Stimulated activated CD8-positive, alpha-beta memory T cell treated with anti-CD3 and anti-CD28 coated beads, Interleukin-4, amount 100 ng/mL, for 48 hours (primary cell): ENCODE measurements around the gene IFNA21.
"Not testable (repeated sequence)": the region's sequence is repeated elsewhere in the genome, so short reads cannot be mapped to it uniquely, and the experiment has no call there.

Source experiments
- DNase-seq: peaks from one replicate; pipeline ENCODE4 v3.0.0-alpha.2; 2020

IFNA21 gene

DNA sequence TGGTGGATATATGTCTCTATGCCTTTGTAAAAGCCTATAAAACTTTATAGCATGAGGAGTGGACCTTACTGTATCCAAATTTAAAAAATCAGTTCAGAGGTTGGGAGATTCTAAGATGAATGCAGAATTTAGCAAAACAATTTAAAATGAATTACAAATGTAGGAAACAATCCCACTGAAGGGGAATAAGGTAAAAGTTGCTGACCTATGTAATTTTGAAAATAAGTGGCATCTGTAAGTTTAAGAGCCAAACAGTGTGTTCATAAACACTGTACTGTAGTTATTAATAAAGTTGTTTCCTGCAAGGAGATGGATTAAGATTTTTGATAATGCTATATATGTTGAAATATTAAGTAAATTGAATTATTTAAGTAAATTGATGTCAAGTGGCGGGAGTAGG lies 29.4 kb downstream of the IFNA21 start:
- DNase-seq, result no peak

DNA sequence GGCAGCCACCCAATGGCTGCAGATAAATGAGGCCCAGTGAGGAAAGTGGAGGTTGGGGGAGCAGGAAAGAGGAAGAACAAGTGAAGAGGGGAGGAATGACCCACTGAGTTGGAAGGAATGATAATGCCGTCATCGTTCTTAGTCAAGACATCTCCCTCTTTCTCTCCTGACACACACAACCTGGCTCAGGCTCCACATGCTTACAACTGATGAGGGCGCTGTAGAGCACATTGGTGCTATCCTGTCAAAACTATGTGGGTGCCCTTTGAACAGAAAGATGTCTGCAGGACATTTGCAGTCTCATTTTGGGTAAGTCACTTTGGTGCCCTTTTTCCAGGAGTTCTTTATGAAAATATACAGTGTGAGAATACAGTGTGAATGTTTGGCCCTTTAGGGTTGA lies 30.7 kb downstream of the IFNA21 start:
- no peak for DNase-seq

DNA sequence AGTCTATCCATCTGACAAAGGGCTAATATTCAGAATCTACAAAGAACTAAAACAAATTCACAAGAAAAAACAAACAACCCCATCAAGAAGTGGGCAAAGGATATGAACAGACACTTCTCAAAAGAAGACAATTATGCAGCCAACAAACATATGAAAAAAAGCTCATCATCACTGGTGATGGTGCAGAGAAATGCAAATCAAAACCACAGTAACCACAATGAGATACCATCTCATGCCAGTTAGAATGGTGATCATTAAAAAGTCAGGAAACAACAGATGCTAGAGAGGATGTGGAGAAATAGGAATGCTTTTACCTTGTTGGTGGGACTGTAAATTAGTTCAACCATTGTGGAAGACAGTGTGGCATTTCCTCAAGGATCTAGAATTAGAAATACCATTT lies 38.3 kb downstream of the IFNA21 start:
- not testable (repeated sequence) for DNase-seq

- DNase-seq, result no peak
Measured at GRCh38 chr9:21121595-21122251, 44.7 kb downstream of the IFNA21 start.

GRCh38 chr9:21121079-21121478 lies 45.4 kb downstream of the IFNA21 start:
- DNase-seq, result no peak

DNA sequence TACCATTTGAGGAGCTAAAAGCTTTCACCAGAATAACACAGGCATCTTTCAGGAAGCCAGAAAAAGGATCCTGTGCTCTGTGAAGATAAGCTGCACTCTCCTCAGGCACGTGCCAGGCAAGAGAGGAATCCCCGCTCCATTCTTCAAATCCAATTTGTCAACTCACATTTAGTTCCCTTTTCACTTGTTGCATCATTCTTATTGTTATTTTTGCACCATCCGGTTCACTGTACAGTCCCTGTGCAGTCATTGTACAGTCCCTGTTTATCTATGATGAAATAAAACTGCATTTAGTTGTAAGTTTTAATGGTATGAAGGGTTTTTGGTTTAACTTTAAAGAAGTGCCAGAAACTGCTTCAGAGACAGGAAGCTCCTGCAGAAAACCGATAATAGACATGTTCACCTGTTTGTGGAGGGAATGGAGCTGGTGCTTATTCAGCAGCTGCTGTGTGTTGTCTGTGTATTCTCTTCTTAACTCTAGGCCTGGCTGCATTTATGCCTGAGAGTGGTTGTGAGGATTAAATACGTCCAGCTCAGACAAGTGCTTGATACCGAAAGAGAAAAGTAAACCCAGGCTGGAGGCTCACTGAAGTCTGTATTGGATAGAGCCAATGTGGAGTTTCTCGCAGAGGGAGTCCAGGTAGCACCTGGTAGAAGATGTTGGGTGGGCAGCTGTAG lies 47.2 kb downstream of the IFNA21 start:
- DNase-seq, result no peak
